Epithelial cell of prostate (primary cell): ENCODE data around the gene DGKH.
"Not testable (repeated sequence)": the region's sequence is repeated elsewhere in the genome, so short reads cannot be mapped to it uniquely, and the experiment has no call there.

Experiments used
- DNase-seq: peaks from one replicate; pipeline ENCODE4 v3.0.0-alpha.2; 2011; ENCODE audit warnings: low read depth, low spot score
- H3K27ac ChIP-seq: fragments of 450-650 bp; 2 replicates; pipeline ENCODE4 v1.5.1; 2017; ENCODE audit warnings: mild to moderate bottlenecking

Gene DGKH

DNA sequence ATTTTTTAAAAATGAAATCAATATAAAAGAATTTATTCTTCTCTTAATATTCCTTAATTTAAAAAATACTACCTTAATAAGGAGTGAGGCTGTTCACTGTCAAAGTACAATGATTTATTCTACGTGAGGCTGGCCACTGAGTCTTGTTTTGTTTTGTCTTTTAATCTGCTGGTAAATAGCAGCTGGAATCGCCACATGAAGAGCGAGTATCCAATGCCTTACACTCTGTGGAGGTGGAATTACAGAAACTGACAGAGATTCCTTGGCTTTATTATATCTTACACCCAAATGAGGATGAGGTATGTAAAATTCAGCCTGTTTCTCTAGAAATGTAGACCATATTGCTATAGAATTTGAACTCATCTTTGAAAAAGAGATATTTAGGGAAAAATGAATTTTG lies 170.6 kb downstream of the DGKH start:
- no peak for DNase-seq
- no peak overlapping the region for H3K27ac ChIP-seq

- H3K27ac ChIP-seq = no peak overlapping the region
- no peak for DNase-seq
Measured at GRCh38 chr13:42219876-42220275, 171.4 kb downstream of the DGKH start.

DNA sequence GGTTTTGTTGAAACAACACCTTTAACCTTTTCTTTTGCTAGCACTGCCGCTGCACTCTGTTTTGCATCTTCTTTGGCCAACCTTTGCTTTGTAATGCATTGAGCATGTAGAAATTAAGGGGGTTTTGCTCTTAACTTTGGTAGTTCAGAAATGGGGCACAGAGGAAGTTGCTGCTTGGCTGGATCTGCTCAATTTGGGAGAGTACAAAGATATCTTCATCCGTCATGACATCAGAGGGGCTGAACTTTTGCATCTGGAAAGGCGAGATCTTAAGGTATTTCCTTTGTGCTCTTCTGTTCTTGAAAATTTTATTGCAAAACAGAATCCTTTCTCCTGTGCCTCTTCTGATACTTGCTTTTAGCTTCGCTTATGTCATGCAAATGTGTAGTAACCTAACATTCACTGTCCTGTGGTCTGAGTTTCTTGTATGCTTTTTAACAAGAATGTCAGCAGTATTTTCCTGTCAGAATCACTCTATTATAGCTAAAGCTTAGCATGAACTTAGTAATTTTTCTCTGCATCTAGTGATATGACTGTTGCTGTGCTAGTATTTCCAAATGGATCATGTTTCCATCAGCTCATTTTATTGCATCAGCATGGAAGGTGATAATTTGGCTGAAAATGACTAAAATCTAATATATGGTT lies 172.8 kb downstream of the DGKH start:
- H3K27ac ChIP-seq = no peak overlapping the region
- DNase-seq = no peak

DNA sequence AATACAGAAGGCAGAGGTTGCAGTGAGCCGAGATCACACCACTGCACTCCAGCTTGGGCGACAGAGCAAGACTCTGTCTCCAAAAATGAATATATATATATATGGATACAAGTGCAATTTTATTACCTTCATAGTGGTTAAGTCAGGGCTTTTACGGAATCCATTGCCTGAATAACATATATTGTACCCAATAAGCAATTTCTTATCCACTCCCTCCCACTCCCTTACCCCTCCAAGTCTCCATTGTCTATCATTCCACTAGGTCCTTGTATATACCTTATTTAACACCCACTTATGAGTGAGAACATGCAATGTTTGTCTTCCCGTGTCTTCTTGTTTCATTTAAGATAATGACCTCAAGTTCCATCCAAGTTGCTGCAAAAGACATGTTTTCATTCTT lies 175.2 kb downstream of the DGKH start:
- DNase-seq = no peak
- no peak overlapping the region for H3K27ac ChIP-seq

- no peak overlapping the region for H3K27ac ChIP-seq
Measured at GRCh38 chr13:42225051-42225450, 176.6 kb downstream of the DGKH start.

GRCh38 chr13:42226759-42227158 lies 178.3 kb downstream of the DGKH start:
- H3K27ac ChIP-seq, DNase-seq: not testable (repeated sequence)

More at GRCh38 chr13:42225051-42225450, 176.6 kb downstream of the DGKH start:
- DNase-seq = no peak

GRCh38 chr13:42228527-42228926 lies 180.1 kb downstream of the DGKH start:
- H3K27ac ChIP-seq = no peak overlapping the region
- no peak for DNase-seq

DNA sequence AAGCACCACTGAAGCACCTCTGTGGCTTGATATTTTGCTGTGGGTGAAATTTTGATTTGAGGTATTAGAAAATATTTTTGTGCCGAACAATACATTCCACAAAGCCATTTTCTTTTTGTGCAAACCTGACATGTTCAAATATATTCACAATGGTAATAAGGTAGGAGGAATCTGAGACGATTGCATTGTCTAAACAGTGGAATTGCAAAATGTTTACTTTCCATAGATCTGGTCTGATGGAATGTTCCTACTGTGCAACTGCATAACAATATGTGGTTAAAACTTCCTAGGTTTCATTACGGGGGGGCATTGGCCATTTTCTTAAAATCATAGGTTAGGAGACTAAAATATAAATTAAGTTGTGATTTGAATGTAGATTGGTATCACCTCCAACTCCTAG lies 180.8 kb downstream of the DGKH start:
- no peak for DNase-seq
- no peak overlapping the region for H3K27ac ChIP-seq

DNA sequence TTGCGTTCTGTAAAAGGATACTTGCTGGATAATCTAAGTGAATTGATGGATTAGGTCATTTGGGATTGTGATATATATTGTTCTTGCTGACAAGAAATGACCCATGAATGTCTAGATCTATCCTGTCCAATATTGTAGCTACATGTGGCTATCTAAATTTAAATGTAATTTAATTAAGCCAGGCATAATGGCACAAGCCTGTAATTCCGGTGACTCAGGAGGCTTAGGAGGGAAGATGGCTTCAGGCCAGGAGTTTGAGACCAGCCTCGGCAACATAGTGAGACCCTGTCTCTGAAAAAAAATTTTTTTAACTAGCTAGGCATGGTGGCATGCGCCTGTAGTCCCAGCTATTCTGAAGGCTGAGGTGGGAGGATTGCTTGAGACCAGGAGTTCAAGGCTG lies 184.2 kb downstream of the DGKH start:
- H3K27ac ChIP-seq = no peak overlapping the region
- DNase-seq = no peak

- no peak for DNase-seq
- no peak overlapping the region for H3K27ac ChIP-seq
Measured at GRCh38 chr13:42233726-42234125, 185.3 kb downstream of the DGKH start.

DNA sequence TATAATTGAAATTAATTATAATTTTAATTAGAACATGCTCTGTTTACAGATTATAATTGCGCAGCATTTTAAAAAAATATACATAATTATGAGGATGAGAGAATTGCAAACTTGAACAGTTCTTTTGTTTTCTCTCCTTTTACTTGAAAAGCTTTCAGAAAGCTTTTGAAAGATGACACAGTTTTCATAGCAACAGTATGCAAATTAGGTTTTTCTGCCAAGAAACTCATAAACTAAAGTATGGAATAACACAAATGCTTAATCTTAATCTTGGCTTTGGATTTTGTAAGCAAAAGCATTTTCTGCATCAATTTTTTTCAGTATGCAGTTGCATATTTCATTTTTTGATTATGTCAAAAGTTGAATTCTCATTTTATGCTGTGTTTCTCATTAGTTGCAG lies 190.7 kb downstream of the DGKH start:
- no peak overlapping the region for H3K27ac ChIP-seq
- no peak for DNase-seq

- DNase-seq = no peak
- peak overlapping the region; percentile 3 for H3K27ac ChIP-seq
Measured at GRCh38 chr13:42239644-42240043, 191.2 kb downstream of the DGKH start.

GRCh38 chr13:42246541-42246940 lies 198.1 kb downstream of the DGKH start:
- H3K27ac ChIP-seq = no peak overlapping the region
- no peak for DNase-seq

DNA sequence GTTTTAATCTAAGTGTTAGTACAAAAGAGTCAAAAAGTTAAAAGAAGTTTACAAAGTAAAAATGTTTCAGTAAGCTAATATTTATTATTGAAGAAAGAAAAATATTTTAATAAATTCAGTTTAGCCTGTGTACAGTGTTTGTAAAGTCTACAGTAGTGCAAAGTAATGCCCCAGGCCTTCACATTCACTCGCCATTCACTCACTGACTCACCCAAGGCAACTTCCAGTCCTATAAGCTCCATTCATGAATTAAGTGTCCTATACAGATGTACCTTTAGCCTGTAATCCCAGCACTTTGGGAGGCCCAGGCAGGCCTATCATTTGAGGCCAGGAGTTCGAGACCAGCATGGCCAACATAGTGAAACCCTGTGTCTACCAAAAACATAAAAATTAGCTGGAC lies 199.4 kb downstream of the DGKH start:
- DNase-seq = no peak
- no peak overlapping the region for H3K27ac ChIP-seq

- DNase-seq = peak; percentile 16
- H3K27ac ChIP-seq = peak overlapping the region; percentile 23
Measured at GRCh38 chr13:42255886-42256285, 207.4 kb downstream of the DGKH start.

DNA sequence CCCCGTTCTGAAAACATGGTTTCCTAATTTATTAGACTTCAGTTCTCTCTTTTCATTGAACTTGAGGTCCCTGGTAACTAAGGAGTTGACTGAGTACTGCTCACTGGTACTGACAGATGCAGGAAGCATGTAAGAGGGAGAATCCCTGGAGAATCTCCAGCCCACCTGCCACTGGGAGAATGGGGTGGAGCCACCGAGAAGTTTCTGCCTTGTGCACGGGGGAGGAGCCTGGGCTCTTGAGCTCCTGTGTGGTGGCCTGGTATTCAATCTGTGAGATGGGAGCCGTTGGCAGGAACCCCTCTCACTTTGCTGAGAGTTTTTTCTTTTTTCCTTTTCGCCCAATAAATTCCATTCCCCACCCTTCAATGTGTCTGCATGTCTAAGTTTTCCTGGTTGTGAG lies 210.3 kb downstream of the DGKH start:
- H3K27ac ChIP-seq = no peak overlapping the region

DNA sequence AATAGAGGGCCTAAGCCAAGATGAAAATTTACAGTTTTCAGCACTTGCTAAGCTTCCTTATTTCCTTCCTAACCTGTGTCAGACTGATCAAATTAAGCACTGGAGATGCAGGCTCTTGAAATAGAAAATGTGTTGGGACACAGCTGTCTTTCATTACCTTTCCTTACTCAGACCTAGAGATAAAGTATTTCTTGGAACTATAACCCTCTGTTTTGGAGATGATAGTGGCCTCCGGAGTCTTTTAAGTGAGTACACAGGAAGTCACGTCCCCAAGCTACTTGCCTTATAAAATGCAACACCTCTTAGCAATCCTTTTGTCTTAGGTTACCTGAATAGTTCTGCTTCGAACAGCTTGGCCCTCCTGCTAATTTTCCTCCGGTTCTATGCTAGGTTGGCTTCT lies 211.1 kb downstream of the DGKH start:
- H3K27ac ChIP-seq = no peak overlapping the region
- no peak for DNase-seq

More for the DNA sequence above, 210.3 kb downstream of the DGKH start:
- no peak for DNase-seq

DNA sequence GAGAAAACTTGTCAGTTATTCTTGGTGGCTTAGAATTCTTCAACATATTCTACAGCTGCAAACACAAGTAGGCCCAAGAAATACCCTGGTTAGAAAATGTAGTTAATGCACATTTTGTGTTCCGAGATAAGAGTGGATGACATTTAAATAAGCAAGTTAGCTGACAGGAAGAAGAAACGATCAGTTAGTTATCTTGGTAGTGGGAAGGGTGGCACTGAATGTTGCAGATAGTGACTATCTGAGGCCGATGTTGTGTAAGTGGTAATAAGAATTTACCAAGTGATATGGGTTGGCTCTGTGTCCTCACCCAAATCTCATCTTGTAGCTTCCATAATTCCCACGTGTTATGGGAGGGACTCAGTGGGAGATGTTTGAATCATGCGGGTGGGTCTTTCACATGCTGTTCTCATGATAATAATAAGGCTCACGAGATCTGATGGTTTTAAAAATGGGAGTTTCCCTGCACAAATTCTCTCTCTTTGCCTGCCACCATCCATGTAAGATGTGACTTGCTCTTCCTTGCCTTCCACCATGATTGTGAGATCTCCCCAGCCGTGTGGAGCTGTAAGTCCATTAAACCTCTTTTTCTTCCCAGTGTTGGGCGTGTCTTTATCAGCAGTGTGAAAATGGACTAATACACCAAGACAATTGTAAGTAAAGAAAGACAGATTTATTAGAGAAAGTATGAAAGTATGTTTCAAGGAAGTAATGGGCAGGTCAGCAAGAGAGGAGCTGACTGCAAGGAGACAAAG lies 212.6 kb downstream of the DGKH start:
- DNase-seq = no peak
- H3K27ac ChIP-seq = no peak overlapping the region

GRCh38 chr13:42266473-42266872 lies 218.0 kb downstream of the DGKH start:
- DNase-seq = no peak
- no peak overlapping the region for H3K27ac ChIP-seq

GRCh38 chr13:42270160-42270856 lies 221.9 kb downstream of the DGKH start:
- H3K27ac ChIP-seq = no peak overlapping the region

GRCh38 chr13:42270857-42271215 lies 222.4 kb downstream of the DGKH start:
- no peak for DNase-seq
- H3K27ac ChIP-seq = no peak overlapping the region

More at GRCh38 chr13:42270160-42270856, 221.9 kb downstream of the DGKH start:
- no peak for DNase-seq
